ENCODE results near the gene CFAP61.
"Not testable (repeated sequence)": the region's sequence is repeated elsewhere in the genome, so short reads cannot be mapped to it uniquely, and the experiment has no call there.

CFAP61 gene

GRCh38 chr20:20226554-20226953 is 174.2 kb downstream of the CFAP61 start:
- in situ Hi-C loops (cut with HindIII; ENCODE audit: low sequenced_read_pairs): no loop called here

GRCh38 chr20:20227013-20227571 is 174.8 kb downstream of the CFAP61 start:
- in situ Hi-C loops (cut with HindIII; ENCODE audit: low sequenced_read_pairs): no loop called here

GRCh38 chr20:20228351-20228750 is 176.0 kb downstream of the CFAP61 start:
- in situ Hi-C loops (cut with HindIII; ENCODE audit: low sequenced_read_pairs): no loop called here

- in situ Hi-C loops (cut with HindIII; ENCODE audit: low sequenced_read_pairs): no loop called here
Measured at GRCh38 chr20:20229595-20229994, 177.3 kb downstream of the CFAP61 start.

GRCh38 chr20:20230741-20231140 is 178.4 kb downstream of the CFAP61 start:
- in situ Hi-C loops (cut with HindIII; ENCODE audit: low sequenced_read_pairs): no loop called here

GRCh38 chr20:20231528-20232298 is 179.4 kb downstream of the CFAP61 start:
- in situ Hi-C loops (cut with HindIII; ENCODE audit: low sequenced_read_pairs): no loop called here

- in situ Hi-C loops (cut with HindIII; ENCODE audit: low sequenced_read_pairs): no loop called here
Measured at GRCh38 chr20:20233041-20233514, 180.7 kb downstream of the CFAP61 start.

GRCh38 chr20:20235681-20236080 is 183.3 kb downstream of the CFAP61 start:
- in situ Hi-C loops (cut with HindIII; ENCODE audit: low sequenced_read_pairs): no loop called here

GRCh38 chr20:20237093-20237959 is 185.0 kb downstream of the CFAP61 start:
- in situ Hi-C loops (cut with HindIII; ENCODE audit: low sequenced_read_pairs): no loop called here

- in situ Hi-C loops (cut with HindIII; ENCODE audit: low sequenced_read_pairs): no loop called here
Measured at GRCh38 chr20:20241976-20242375, 189.6 kb downstream of the CFAP61 start.

- in situ Hi-C loops (cut with HindIII; ENCODE audit: low sequenced_read_pairs): not testable (repeated sequence)
Measured at GRCh38 chr20:20244384-20244783, 192.1 kb downstream of the CFAP61 start.

- in situ Hi-C loops (cut with HindIII; ENCODE audit: low sequenced_read_pairs): no loop called here
Measured at GRCh38 chr20:20246996-20247633, 194.8 kb downstream of the CFAP61 start.

GRCh38 chr20:20248620-20249200 is 196.4 kb downstream of the CFAP61 start:
- in situ Hi-C loops (cut with HindIII; ENCODE audit: low sequenced_read_pairs): no loop called here

GRCh38 chr20:20251317-20251716 is 199.0 kb downstream of the CFAP61 start:
- in situ Hi-C loops (cut with HindIII; ENCODE audit: low sequenced_read_pairs): no loop called here

GRCh38 chr20:20251836-20252235 is 199.5 kb downstream of the CFAP61 start:
- in situ Hi-C loops (cut with HindIII; ENCODE audit: low sequenced_read_pairs): no loop called here

GRCh38 chr20:20253039-20253743 is 200.9 kb downstream of the CFAP61 start:
- in situ Hi-C loops (cut with HindIII; ENCODE audit: low sequenced_read_pairs): no loop called here

GRCh38 chr20:20253744-20254330 is 201.5 kb downstream of the CFAP61 start:
- in situ Hi-C loops (cut with HindIII; ENCODE audit: low sequenced_read_pairs): no loop called here

- in situ Hi-C loops (cut with HindIII; ENCODE audit: low sequenced_read_pairs): no loop called here
Measured at GRCh38 chr20:20255099-20255498, 202.8 kb downstream of the CFAP61 start.

GRCh38 chr20:20259533-20259932 is 207.2 kb downstream of the CFAP61 start:
- in situ Hi-C loops (cut with HindIII; ENCODE audit: low sequenced_read_pairs): no loop called here

- in situ Hi-C loops (cut with HindIII; ENCODE audit: low sequenced_read_pairs): no loop called here
Measured at GRCh38 chr20:20261159-20261558, 208.8 kb downstream of the CFAP61 start.

Measured in endothelial cell of hepatic sinusoid (primary cell).